GM21381 (cell line): ENCODE measurements around the gene CCT6B.
"Not testable (repeated sequence)": the region's sequence is repeated elsewhere in the genome, so short reads cannot be mapped to it uniquely, and the experiment has no call there.

Experiments
- ATAC-seq: cut with Tn5 transposase; IDR thresholded peaks from one replicate; pipeline ENCODE4 v1.9.1; 2021; ENCODE audit warnings: mild to moderate bottlenecking, moderate library complexity; ENCODE audit not compliant: unreplicated experiment

CCT6B gene

GRCh38 chr17:34961093-34961911 lies at the start of gene CCT6B, which contains the start of gene ZNF830:
TSS of gene CCT6B (minus strand) at chr17:34961460. CDS start at chr17:34961393, 67 bp downstream.
TSS of gene ZNF830 (plus strand) at chr17:34961540. CDS start at chr17:34961567, 27 bp downstream.
- ATAC-seq, result peak; percentile 96

- no peak for ATAC-seq
Observed at GRCh38 chr17:35010093-35010492, 48.8 kb upstream of the CCT6B start.

GRCh38 chr17:35006961-35007360 lies 45.7 kb upstream of the CCT6B start:
- ATAC-seq, result no peak

GRCh38 chr17:35006345-35006744 lies 45.1 kb upstream of the CCT6B start:
- ATAC-seq, result no peak

GRCh38 chr17:35003778-35004177 lies 42.5 kb upstream of the CCT6B start:
- ATAC-seq, result no peak

GRCh38 chr17:35002876-35003551 lies 41.8 kb upstream of the CCT6B start:
- ATAC-seq, result no peak

- no peak for ATAC-seq
Observed at GRCh38 chr17:35001549-35001948, 40.3 kb upstream of the CCT6B start.

GRCh38 chr17:35000965-35001364 lies 39.7 kb upstream of the CCT6B start:
- not testable (repeated sequence) for ATAC-seq

- ATAC-seq, result no peak
Observed at GRCh38 chr17:34999456-34999855, 38.2 kb upstream of the CCT6B start.

- no peak for ATAC-seq
Observed at GRCh38 chr17:34998205-34998604, 36.9 kb upstream of the CCT6B start.

- no peak for ATAC-seq
Observed at GRCh38 chr17:34997355-34997862, 36.1 kb upstream of the CCT6B start.

- no peak for ATAC-seq
Observed at GRCh38 chr17:34996422-34997285, 35.4 kb upstream of the CCT6B start.

- ATAC-seq, result no peak
Observed at GRCh38 chr17:34993031-34993430, 31.8 kb upstream of the CCT6B start.

- no peak for ATAC-seq
Observed at GRCh38 chr17:34991606-34992005, 30.3 kb upstream of the CCT6B start.

- ATAC-seq, result no peak
Observed at GRCh38 chr17:34990921-34991365, 29.7 kb upstream of the CCT6B start.

- no peak for ATAC-seq
Observed at GRCh38 chr17:34989473-34989872, 28.2 kb upstream of the CCT6B start.

GRCh38 chr17:34988644-34989043 lies 27.4 kb upstream of the CCT6B start:
- ATAC-seq, result no peak

- no peak for ATAC-seq
Observed at GRCh38 chr17:34987232-34987631, 26.0 kb upstream of the CCT6B start.

- ATAC-seq, result no peak
Observed at GRCh38 chr17:34981538-34982241, 20.4 kb upstream of the CCT6B start.
